ENCODE results near the gene ZNF503.
"Not testable (repeated sequence)": the region's sequence is repeated elsewhere in the genome, so short reads cannot be mapped to it uniquely, and the experiment has no call there.

Gene ZNF503

GRCh38 chr10:75395066-75395931 is 6.3 kb downstream of the ZNF503 start:
- peak; percentile 86 for DNase-seq

GRCh38 chr10:75394221-75394620 is 7.3 kb downstream of the ZNF503 start:
- no peak for DNase-seq

GRCh38 chr10:75392744-75393143 is 8.8 kb downstream of the ZNF503 start:
- DNase-seq: no peak

GRCh38 chr10:75392271-75392670 is 9.3 kb downstream of the ZNF503 start:
- DNase-seq: no peak

GRCh38 chr10:75390178-75390577 is 11.4 kb downstream of the ZNF503 start:
- DNase-seq: no peak

- no peak for DNase-seq
Measured at GRCh38 chr10:75388082-75388481, 13.5 kb downstream of the ZNF503 start.

- no peak for DNase-seq
Measured at GRCh38 chr10:75386128-75386527, 15.4 kb downstream of the ZNF503 start.

GRCh38 chr10:75379817-75380216 is 21.7 kb downstream of the ZNF503 start:
- no peak for DNase-seq

GRCh38 chr10:75379212-75379724 is 22.3 kb downstream of the ZNF503 start:
- no peak for DNase-seq

- DNase-seq: no peak
Measured at GRCh38 chr10:75378379-75378778, 23.2 kb downstream of the ZNF503 start.

GRCh38 chr10:75377869-75378268 is 23.7 kb downstream of the ZNF503 start:
- no peak for DNase-seq

- no peak for DNase-seq
Measured at GRCh38 chr10:75375838-75376237, 25.7 kb downstream of the ZNF503 start.

GRCh38 chr10:75371010-75371409 is 30.6 kb downstream of the ZNF503 start:
- no peak for DNase-seq

GRCh38 chr10:75369838-75370237 is 31.7 kb downstream of the ZNF503 start:
- DNase-seq: not testable (repeated sequence)

GRCh38 chr10:75367901-75368300 is 33.7 kb downstream of the ZNF503 start:
- no peak for DNase-seq

- no peak for DNase-seq
Measured at GRCh38 chr10:75367021-75367487, 34.5 kb downstream of the ZNF503 start.

GRCh38 chr10:75363431-75363830 is 38.1 kb downstream of the ZNF503 start:
- DNase-seq: no peak

GRCh38 chr10:75359876-75360275 is 41.7 kb downstream of the ZNF503 start:
- not testable (repeated sequence) for DNase-seq

GRCh38 chr10:75358835-75359421 is 42.6 kb downstream of the ZNF503 start:
- no peak for DNase-seq

- no peak for DNase-seq
Measured at GRCh38 chr10:75358132-75358531, 43.4 kb downstream of the ZNF503 start.

- no peak for DNase-seq
Measured at GRCh38 chr10:75357500-75357899, 44.1 kb downstream of the ZNF503 start.

- DNase-seq: no peak
Measured at GRCh38 chr10:75356484-75356883, 45.1 kb downstream of the ZNF503 start.

GRCh38 chr10:75355706-75356105 is 45.9 kb downstream of the ZNF503 start:
- no peak for DNase-seq

GRCh38 chr10:75353183-75353582 is 48.4 kb downstream of the ZNF503 start:
- no peak for DNase-seq
